HG02678 (cell line): ENCODE measurements around the gene FBXL2.
"Not testable (repeated sequence)": the region's sequence is repeated elsewhere in the genome, so short reads cannot be mapped to it uniquely, and the experiment has no call there.

ENCODE experiments used
- ATAC-seq: cut with Tn5 transposase; IDR thresholded peaks from one replicate; pipeline ENCODE4 v1.9.1; 2021; ENCODE audit warnings: mild to moderate bottlenecking, moderate library complexity; ENCODE audit not compliant: unreplicated experiment

Gene FBXL2

GRCh38 chr3:33383951-33384350 lies 106.7 kb downstream of the FBXL2 start:
- ATAC-seq, result no peak

DNA sequence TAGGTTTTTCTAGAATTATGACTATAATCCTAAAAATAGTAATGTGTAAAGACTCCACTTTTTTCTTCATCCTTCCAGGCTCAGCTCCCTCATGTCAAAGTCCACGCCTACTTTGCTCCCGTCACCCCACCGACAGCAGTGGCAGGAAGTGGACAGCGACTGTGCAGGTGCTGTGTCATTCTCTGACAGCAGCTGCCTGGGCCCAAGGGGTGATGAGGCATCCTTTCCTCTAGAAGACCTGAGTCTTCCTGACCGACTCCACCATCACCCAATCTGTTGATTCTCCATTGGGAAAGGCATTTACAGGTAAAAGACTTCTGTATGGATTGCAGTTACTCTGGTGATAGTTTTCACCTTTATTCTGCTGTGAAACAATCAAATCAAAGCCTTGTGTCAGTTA lies 108.2 kb downstream of the FBXL2 start:
- ATAC-seq, result no peak

GRCh38 chr3:33386631-33387030 lies 109.4 kb downstream of the FBXL2 start:
- no peak for ATAC-seq

GRCh38 chr3:33388374-33389100 lies 111.3 kb downstream of the FBXL2 start:
- ATAC-seq, result no peak

- no peak for ATAC-seq
Observed at GRCh38 chr3:33389908-33390307, 112.7 kb downstream of the FBXL2 start.

- ATAC-seq, result no peak
Observed at GRCh38 chr3:33391255-33391995, 114.2 kb downstream of the FBXL2 start.

- ATAC-seq, result no peak
Observed at GRCh38 chr3:33392144-33392543, 114.9 kb downstream of the FBXL2 start.

- no peak for ATAC-seq
Observed at GRCh38 chr3:33392703-33393125, 115.5 kb downstream of the FBXL2 start.

DNA sequence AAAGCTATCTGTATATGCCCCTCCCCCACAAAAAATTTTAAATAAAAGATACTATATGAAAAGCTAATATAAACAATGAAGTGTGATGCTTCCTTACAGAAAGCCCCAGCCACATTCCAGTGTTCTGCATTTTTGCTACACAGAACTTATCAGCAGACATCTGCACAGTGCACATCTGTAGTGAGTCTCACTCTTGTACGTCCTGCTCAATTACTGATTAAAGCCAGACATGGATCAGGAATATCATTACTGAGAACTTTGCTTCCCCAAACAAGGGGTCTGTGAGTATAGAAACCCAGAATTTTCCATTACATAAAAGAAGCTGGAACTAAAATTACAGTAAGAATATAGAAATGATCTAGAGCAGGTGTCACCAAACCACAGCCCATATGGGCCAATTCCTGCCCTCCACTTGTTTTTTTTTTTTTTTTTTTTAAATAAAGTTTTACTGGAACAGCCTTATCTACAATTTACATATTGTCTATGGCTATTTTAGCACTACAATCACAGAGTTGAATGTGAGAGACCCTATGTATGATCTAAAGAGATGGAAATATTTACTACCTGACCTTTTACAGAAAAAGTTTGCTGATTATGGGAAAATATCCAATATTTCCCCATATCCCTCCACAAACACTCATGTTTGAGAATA lies 117.3 kb downstream of the FBXL2 start:
- ATAC-seq, result no peak

- no peak for ATAC-seq
Observed at GRCh38 chr3:33395900-33396299, 118.7 kb downstream of the FBXL2 start.

- ATAC-seq, result no peak
Observed at GRCh38 chr3:33398410-33398809, 121.2 kb downstream of the FBXL2 start.

- no peak for ATAC-seq
Observed at GRCh38 chr3:33401781-33402180, 124.5 kb downstream of the FBXL2 start.

DNA sequence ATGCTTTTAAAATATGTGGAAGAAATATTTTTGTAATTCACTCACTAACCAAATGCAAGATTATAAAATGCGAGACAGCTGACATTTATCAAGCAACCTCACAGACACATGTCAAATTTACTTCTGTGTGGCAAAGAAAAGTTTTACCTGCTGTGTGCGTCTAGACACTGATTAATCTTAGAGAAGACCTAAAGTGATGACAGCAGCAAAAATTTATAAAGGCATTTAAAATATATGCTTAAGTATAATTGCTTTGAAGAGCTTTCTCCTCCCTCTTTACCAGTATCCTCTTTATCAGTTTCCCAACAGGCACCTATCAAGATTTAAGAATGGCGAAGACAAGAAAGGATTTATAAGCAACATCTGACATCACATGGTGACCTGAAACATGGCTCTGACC lies 125.7 kb downstream of the FBXL2 start:
- ATAC-seq, result no peak

- ATAC-seq, result no peak
Observed at GRCh38 chr3:33403756-33404155, 126.5 kb downstream of the FBXL2 start.

DNA sequence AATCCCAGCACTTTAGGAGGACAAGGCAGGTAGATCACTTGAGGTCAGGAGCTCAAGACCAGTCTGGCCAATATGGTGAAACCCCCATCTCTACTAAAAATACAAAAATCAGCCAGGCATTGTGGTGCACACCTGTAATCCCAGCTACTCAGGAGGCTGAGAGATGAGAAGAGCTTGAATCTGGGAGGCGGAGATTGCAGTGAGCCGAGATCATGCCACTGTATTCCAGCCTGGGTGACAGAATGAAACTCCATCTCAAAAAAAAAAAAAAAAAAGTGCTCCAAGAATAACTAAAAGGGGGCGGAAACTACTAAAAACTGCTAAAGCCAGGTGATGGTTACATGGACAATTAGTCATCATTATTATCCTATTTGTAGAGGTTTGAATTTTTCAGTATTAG lies 133.6 kb downstream of the FBXL2 start:
- ATAC-seq, result not testable (repeated sequence)

- no peak for ATAC-seq
Observed at GRCh38 chr3:33417066-33417673, 139.9 kb downstream of the FBXL2 start.

DNA sequence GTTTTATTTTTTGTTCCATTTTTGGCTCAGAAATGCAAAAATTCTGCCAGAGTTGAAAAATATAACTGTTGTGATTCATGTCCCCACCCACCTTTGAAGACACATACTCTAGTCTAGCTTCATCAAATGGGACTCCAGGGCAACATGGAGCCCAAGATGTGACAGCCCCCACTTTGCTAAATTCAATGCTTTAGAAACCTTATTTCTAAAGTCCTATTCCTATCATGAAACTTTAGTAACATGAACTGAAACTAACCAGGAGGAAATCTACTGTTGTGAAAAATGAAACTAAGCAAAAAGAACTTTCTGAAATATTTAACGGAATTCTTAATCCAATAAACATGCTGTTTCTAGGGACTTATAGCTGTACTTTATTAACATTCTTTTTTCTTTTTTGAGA lies 142.7 kb downstream of the FBXL2 start:
- no peak for ATAC-seq

GRCh38 chr3:33420966-33421365 lies 143.7 kb downstream of the FBXL2 start:
- no peak for ATAC-seq

DNA sequence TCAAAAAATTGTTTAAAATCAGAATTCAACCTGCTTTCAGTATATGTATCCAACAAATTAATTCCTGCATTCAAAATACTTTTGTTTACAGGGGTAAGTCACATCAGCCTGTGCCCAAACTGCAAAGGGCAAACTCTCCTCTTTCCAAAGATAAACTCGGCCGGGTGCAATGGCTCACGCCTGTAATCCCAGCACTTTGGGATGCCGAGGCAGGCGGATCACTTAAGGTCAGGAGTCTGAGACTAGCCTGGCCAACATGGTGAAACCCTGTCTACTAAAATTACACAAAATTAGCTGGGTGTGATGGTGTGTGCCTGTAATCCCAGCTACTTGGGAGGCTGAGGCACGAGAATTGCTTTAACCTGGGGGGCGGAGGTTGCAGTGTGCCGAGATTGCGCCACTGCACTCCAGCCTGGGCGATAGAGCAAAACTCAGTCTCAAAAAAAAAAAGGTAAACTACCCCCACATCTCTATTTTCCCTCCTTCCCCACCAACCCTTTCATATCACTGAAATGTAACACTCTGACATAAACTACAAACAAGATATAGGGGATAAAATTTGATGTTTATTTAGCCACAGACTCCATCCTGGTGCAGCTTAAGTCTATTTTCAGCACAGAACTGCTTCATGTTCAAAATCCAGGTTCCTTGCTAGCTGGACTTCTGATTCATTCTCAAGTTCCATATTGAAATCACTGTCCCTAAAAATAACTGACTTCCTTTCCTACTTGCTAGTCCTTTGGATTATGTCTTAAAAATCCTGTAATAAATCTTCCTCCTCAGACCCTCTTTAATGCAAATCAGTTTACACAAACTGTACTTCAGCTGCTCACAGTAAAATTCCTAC lies 147.6 kb downstream of the FBXL2 start:
- ATAC-seq, result no peak

- ATAC-seq, result no peak
Observed at GRCh38 chr3:33425453-33425852, 148.2 kb downstream of the FBXL2 start.

- ATAC-seq, result no peak
Observed at GRCh38 chr3:33426068-33426467, 148.8 kb downstream of the FBXL2 start.
